CD4-positive, alpha-beta memory T cell (primary cell): ENCODE data around the gene MIEN1. TPM values are rescaled to one million over a fixed set of nuclear protein-coding genes. Genes with fewer than 3 reads are reported as not detected.

Experiments
- microRNA-seq: library from miRNA; unstranded; fragments of <30 nt; microRNA quantifications from one replicate; pipeline ENCODE4 v1.2.0, GENCODE V29; 2021; ENCODE audit warnings: borderline replicate concordance, borderline number of aligned reads, borderline microRNAs expressed, mixed read lengths
- polyA plus RNA-seq, 2 donors: library from polyadenylated mRNA; unstranded; fragments of 300-500 nt; fragmentation: Illumina TruSeq; gene quantifications; one replicate each; pipeline ENCODE4 v1.2.3, GENCODE V29; 2021
- total RNA-seq, 2 experiments: library from RNA; stranded (reverse); gene quantifications; one replicate each; pipeline ENCODE4 v1.2.3, GENCODE V29; 2021

MIEN1 gene
- total and polyA plus RNA-seq, 4 experiments from 2014 or later: 35.8 to 96.6 (median 63.3) TPM

Small RNA genes lying within 50 kb of the gene (microRNA-seq; reads per million reads assigned to microRNA genes)
- gene MIR4728: not detected

Other genes with a start within 250 kb of the MIEN1 start
- gene NEUROD2, start 122.6 kb downstream of the MIEN1 start, total RNA-seq: not detected
- under 1 TPM in 1 of 2 donors, not detected in 1; 0.06 TPM for gene NEUROD2, start 122.6 kb downstream of the MIEN1 start, polyA plus RNA-seq
- gene PPP1R1B, start 103.6 kb downstream of the MIEN1 start, total RNA-seq: not detected
- gene PPP1R1B, start 103.6 kb downstream of the MIEN1 start, polyA plus RNA-seq: not detected
- gene STARD3, start 93.4 kb downstream of the MIEN1 start, total RNA-seq: 100 to 1,000 TPM; 105 to 110 TPM
- gene STARD3, start 93.4 kb downstream of the MIEN1 start, polyA plus RNA-seq: 10 to 100 TPM; 42.2 to 43.2 TPM
- 1 to 10 TPM; 5.9 to 6.3 TPM for gene TCAP, start 65.2 kb downstream of the MIEN1 start, total RNA-seq
- under 1 TPM in 1 of 2 donors, not detected in 1; 0.14 TPM for gene TCAP, start 65.2 kb downstream of the MIEN1 start, polyA plus RNA-seq
- under 1 TPM in 1 of 2 experiments, not detected in 1; 0.55 TPM for gene PNMT, start 62.1 kb downstream of the MIEN1 start, total RNA-seq
- gene PNMT, start 62.1 kb downstream of the MIEN1 start, polyA plus RNA-seq: not detected
- gene PGAP3, start 42.5 kb downstream of the MIEN1 start, total RNA-seq: 10 to 100 TPM; 29.6 to 30.5 TPM
- 10 to 100 TPM; 22.1 to 26.5 TPM for gene PGAP3, start 42.5 kb downstream of the MIEN1 start, polyA plus RNA-seq
- 1 to 10 TPM; 4.1 to 4.5 TPM for gene ERBB2, start 30.5 kb downstream of the MIEN1 start, total RNA-seq
- under 1 TPM in 1 of 2 donors, not detected in 1; 0.55 TPM for gene ERBB2, start 30.5 kb downstream of the MIEN1 start, polyA plus RNA-seq
- not detected for gene GRB7, start 7.4 kb upstream of the MIEN1 start, total RNA-seq
- not detected for gene GRB7, start 7.4 kb upstream of the MIEN1 start, polyA plus RNA-seq
- gene IKZF3, start 133.8 kb upstream of the MIEN1 start, total RNA-seq: 100 to 1,000 TPM; 116 to 118 TPM
- gene IKZF3, start 133.8 kb upstream of the MIEN1 start, polyA plus RNA-seq: 10 to 100 TPM in 1 of 2 donors, 1 to 10 TPM in 1; 3.2 to 87.4 TPM
- 1 to 10 TPM in 1 of 2 experiments, under 1 TPM in 1; 0.35 to 1.2 TPM for gene ZPBP2, start 137.7 kb upstream of the MIEN1 start, total RNA-seq
- under 1 TPM in 1 of 2 donors, not detected in 1; 0.25 TPM for gene ZPBP2, start 137.7 kb upstream of the MIEN1 start, polyA plus RNA-seq
- gene GSDMB, start 188.1 kb upstream of the MIEN1 start, total RNA-seq: 10 to 100 TPM; 41.4 to 47.4 TPM
- gene GSDMB, start 188.1 kb upstream of the MIEN1 start, polyA plus RNA-seq: 1 to 10 TPM; 3.2 to 3.9 TPM
- gene ORMDL3, start 197.1 kb upstream of the MIEN1 start, total RNA-seq: 10 to 100 TPM; 79.6 to 87.2 TPM
- 100 to 1,000 TPM in 1 of 2 donors, 10 to 100 TPM in 1; 90.4 to 161 TPM for gene ORMDL3, start 197.1 kb upstream of the MIEN1 start, polyA plus RNA-seq
- not detected for gene LRRC3C, start 197.2 kb upstream of the MIEN1 start, total RNA-seq
- not detected for gene LRRC3C, start 197.2 kb upstream of the MIEN1 start, polyA plus RNA-seq
- under 1 TPM; 0.23 to 0.25 TPM for gene GSDMA, start 232.5 kb upstream of the MIEN1 start, total RNA-seq
- gene GSDMA, start 232.5 kb upstream of the MIEN1 start, polyA plus RNA-seq: 1 to 10 TPM in 1 of 2 donors, under 1 TPM in 1; 0.42 to 1.1 TPM